Neural cell (in vitro differentiated cells): ENCODE measurements around the gene RSKR.
A peak's percentile ranks its signal among the peaks of the same experiment; 100 is the strongest.

Source experiments
- CTCF ChIP-seq: fragments of 450-650 bp; IDR thresholded peaks from 2 replicates; pipeline ENCODE4 v1.5.1; 2014; ENCODE audit warnings: antibody characterized with exemption, mild to moderate bottlenecking, moderate library complexity; ENCODE audit not compliant: poor library complexity, severe bottlenecking
- EP300 ChIP-seq: fragments of 450-650 bp; conservative IDR thresholded peaks from 2 replicates; pipeline ENCODE4 v1.6.1; 2014; ENCODE audit warnings: antibody characterized with exemption, mild to moderate bottlenecking, moderate library complexity; ENCODE audit not compliant: poor library complexity, severe bottlenecking
- EZH2 ChIP-seq: fragments of 200-600, 300-800 bp; shearing (Covaris generic), sonication (generic); IDR thresholded peaks from 2 replicates; pipeline ENCODE4 v1.6.1; 2014; ENCODE audit warnings: antibody characterized with exemption, low read length, borderline replicate concordance, mild to moderate bottlenecking; ENCODE audit not compliant: insufficient read depth, poor library complexity, severe bottlenecking
- MXI1 ChIP-seq: fragments of 450-650 bp; conservative IDR thresholded peaks from 2 replicates; pipeline ENCODE4 v1.6.1; 2014; ENCODE audit warnings: antibody characterized with exemption, mild to moderate bottlenecking; ENCODE audit not compliant: poor library complexity, severe bottlenecking
- POLR2AphosphoS5 ChIP-seq: IDR thresholded peaks from 2 replicates; pipeline ENCODE4 v1.6.1; 2012
- REST ChIP-seq: IDR thresholded peaks from 2 replicates; pipeline ENCODE4 v1.6.1; 2012; ENCODE audit warnings: borderline replicate concordance

- no peak for TF ChIP-seq POLR2AphosphoS5
- no peak for TF ChIP-seq REST
- peak; percentile 14 for TF ChIP-seq CTCF
- no peak for TF ChIP-seq EP300
- TF ChIP-seq MXI1, result no peak
- no peak for TF ChIP-seq EZH2
These were observed 39.5 kb downstream of the RSKR start for GRCh38 chr17:28574526-28574925.
